M059J (cell line): ENCODE results near the gene KIF3B. TPM values are rescaled to one million over a fixed set of nuclear protein-coding genes. Genes with fewer than 3 reads are reported as not detected.
"Not testable (repeated sequence)": the region's sequence is repeated elsewhere in the genome, so short reads cannot be mapped to it uniquely, and the experiment has no call there.

Experiments
- DNase-seq: peaks from one replicate; pipeline ENCODE4 v3.0.0-alpha.2; 2012; ENCODE audit warnings: low read depth
- total RNA-seq: library from RNA; depleted of rRNA; stranded (reverse); fragments of >200 nt; shearing (Covaris generic); gene quantifications from 2 replicates; pipeline ENCODE4 v1.2.3, GENCODE V29; 2014

Gene KIF3B
- total RNA-seq, 1 experiment from 2014 or later, result 28.4 TPM

DNA sequence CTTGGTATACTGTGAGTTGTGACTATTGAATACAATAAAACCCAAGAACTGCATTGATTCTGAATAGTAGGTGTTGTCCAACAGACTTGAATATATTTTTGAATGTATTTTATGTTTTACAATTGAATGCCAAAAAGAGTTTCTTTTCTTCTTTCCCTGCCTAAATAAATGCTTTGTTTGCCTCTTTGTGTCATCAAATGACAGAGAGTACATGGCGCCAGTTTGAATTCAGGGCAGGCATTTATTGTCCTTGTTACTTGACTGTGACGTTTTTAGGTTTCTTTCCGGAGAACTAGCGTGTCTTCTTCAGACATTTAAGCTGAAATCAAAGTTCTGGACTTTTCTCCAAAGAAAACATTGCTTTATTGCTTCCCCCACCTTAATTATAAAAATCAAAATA lies 16.6 kb downstream of the KIF3B start:
- DNase-seq, result no peak

GRCh38 chr20:32296412-32296811 lies 19.0 kb downstream of the KIF3B start:
- no peak for DNase-seq

DNA sequence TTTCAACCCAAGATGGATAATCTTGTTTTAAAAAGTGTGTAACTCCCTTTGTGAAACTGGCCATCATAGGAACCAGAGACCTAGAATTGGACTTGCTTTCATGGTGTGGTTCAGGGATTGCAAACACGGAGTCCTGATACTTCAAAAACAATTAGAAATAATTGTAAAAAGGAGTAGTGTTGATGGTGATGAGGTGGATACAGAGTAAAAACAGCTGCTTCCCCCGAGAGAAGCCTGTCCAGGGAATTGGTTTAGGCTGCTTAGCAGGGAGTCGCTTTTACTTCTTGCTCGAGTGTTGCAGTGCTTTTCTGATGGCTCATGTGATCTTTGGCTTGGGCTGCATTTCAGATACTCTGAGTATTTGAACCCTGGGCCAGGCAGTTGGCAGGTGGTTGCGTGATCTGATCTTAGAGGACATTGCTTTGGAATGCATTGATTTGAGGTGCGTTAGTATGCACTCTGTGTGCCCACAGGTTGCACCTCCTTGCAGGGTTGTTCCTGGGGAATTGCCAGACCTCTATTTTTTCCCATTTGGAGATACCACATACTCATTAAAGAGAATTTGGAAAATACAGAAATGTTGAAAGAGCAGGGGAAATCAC lies 19.5 kb downstream of the KIF3B start:
- DNase-seq, result no peak

DNA sequence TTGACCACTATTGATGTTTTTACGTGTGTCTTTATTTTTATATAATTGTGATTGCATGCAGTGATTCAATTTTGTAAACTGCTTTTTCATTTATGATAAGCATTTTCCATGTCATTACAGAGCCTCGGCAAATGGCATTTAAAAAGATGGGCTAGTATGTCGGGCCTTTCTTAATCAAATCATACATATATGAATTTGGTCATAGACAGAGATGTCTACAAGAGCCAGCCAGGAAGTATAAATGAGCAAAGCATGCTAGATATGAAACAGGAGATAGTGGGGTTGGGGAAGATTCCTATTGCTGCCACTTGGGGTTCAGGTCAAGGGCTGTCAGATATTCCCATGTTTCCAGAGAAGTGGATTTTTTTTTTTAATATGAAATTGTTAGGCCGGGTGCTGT lies 20.0 kb downstream of the KIF3B start:
- no peak for DNase-seq

DNA sequence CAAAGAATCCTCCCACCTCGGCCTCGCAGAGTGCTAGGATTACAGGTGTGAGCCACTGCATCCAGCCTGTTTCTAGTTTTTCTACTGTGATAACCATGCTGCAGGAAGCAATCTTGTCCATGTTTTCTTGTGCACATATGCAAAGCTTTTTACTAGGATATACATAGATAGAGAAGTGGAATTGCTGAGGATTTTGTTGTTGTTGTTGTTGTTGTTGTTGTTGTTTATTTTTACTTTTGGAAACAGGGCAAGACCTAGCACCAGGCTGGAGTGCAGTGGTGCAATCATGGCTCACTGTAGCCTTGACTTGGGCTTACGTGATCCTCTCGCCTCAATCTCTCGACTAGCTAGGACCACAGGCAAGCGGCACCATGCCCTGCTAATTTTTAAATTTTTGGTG lies 23.2 kb downstream of the KIF3B start:
- no peak for DNase-seq

DNA sequence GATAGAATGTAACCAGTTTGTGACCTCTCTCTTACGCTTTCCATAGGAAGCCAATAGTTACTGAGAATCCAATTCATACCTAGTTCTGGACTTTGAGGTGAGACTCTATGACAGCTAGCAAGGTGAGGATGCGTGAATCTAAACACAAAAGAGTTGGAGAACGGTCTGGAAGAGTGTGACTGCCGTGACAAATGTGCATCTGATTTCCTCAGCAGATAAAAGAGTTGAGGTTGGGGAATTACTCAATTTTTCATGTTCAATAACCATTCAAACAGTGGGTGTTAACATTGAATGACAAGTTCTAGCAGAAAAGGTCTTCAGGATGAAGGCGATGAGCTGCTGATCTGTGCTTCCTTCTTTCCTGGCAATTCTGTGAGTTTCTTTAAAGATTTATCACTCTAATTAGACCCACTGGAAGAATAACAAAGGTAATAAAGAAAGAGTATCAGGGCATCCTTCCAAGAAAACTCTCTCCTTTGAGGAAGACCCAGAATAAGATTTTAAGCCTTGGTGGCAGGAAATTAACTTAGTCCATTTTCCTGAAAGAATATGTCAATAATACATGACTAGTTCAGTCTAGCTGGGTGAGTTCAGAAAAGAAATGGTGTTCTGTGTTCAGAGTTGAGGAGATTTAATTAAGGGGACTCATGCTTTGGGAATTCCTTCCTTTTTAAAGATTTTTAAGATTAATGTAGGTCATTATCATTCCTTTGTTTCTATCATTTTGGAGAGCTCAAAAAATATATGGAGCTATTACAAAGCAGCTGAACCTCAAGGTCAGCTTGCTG lies 24.5 kb downstream of the KIF3B start:
- peak; percentile 8 for DNase-seq

- DNase-seq, result no peak
Measured at GRCh38 chr20:32302507-32302872, 25.0 kb downstream of the KIF3B start.

- no peak for DNase-seq
Measured at GRCh38 chr20:32304131-32304746, 26.8 kb downstream of the KIF3B start.

DNA sequence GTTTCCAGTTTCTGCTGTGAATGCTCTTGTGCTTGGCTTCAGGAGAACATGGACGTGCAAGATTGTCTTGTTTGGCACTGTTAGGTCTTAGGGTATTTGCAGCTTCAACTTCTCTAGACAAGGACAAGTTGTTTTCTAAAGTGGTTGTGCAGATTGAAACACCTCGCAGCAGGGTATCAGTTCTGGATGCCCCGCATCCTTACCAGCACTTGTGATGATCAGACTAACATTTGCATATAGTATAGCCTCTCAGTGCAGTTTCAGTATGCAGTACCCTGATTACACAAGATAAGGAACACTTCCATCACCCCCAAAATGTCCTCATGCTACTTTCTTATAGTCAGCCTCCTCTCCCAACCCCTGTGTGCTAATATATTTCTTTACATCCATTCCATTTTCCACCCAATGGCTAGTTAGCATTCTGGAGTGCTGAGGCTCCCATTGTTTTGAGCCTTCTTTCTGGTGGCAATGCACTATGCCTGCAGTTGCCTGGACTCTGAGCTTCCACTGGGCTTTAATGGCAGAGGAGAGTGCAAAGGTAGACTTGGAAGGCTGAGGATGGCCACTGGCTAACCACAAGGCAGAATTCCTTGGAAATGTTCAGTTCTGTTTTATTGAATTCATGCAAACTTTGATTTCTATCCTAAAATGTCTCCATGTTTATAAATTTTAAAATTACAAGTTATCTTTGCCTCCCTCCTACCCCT lies 35.4 kb downstream of the KIF3B start:
- no peak for DNase-seq

DNA sequence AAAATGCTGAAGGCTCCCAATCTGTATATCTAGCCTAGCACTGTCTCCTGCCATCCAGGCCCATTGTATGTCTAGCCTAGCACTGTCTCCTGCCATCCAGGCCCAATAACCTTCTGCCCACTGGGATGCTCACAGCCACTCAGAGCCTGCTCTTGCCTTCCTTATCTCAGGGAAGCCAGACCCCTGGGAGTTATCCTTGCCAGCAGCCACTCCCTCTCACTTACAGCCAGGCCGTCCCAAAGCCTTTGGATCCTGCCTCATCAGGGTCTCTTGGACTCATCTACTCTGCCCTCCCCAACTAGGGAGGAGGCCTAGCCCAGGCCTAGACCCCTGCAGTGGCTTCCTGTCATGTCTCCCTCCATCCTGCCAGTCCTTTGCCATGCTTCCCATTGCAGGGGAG lies 37.3 kb downstream of the KIF3B start:
- no peak for DNase-seq

DNA sequence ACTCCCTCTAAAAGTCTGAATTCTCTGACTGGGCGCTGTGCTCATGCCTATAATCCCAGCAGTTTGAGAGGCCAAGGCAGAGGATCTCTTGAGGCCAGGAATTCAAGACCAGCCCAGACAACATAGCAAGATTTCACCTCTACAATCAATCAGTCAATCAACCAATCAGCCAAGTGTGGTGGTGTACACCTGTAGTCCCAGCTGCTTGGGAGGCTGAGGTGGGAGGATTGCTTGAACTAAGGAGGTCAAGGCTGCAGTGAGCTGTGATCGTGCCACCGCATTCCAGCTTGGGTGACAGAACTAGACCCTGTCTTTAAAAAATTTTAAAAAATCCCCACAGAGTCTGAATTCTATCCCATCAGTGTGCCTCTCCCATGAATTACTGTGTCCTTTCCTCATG lies 37.9 kb downstream of the KIF3B start:
- DNase-seq, result no peak

GRCh38 chr20:32315891-32316290 lies 38.4 kb downstream of the KIF3B start:
- no peak for DNase-seq

DNA sequence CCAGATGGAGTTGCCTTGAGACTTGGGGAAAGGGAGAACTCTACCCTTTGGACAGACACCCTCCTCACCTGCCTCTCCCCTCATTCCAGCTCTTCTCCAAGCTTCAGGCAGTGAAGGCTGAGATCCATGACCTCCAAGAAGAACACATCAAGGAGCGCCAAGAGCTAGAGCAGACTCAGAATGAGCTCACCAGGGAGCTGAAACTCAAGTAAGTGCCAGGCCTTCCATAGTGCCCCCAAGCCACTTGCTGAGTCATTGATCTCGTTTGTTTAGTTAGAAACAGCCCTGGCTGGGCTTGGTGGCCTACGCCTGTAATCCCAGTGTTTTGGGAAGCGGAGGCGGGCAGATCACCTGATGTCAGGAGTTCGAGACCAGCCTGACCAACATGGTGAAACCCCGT lies 39.2 kb downstream of the KIF3B start:
- peak; percentile 82 for DNase-seq

GRCh38 chr20:32319100-32319499 lies 41.6 kb downstream of the KIF3B start:
- no peak for DNase-seq

DNA sequence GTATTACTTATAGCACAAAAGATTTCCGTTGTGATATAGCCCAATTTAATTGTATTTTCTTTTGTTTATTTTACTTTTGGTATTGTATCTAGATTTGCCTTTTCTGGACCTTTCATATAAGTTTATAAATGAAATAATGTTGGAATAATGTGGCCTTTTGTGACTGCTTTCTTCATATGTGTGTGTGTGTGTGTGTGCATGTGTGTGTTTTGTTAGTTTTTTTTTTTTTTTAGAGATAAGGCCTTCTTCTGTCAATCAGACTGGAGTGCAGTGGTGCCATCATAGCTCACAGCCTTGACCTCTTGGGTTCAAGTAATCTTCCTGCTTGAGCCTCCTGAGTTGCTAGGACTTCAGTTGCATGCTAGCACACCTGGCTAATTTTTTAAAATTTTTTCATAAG lies 42.9 kb downstream of the KIF3B start:
- DNase-seq, result no peak

GRCh38 chr20:32321390-32321789 lies 43.9 kb downstream of the KIF3B start:
- DNase-seq, result no peak

- DNase-seq, result not testable (repeated sequence)
Measured at GRCh38 chr20:32322260-32322659, 44.8 kb downstream of the KIF3B start.

GRCh38 chr20:32323761-32324160 lies 46.3 kb downstream of the KIF3B start:
- not testable (repeated sequence) for DNase-seq

GRCh38 chr20:32325706-32326503 lies 48.5 kb downstream of the KIF3B start:
- peak; percentile 97 for DNase-seq

- DNase-seq, result no peak
Measured at GRCh38 chr20:32326504-32326845, 49.0 kb downstream of the KIF3B start.

- DNase-seq, result peak; percentile 40
Measured at GRCh38 chr20:32327087-32327681, 49.7 kb downstream of the KIF3B start.
